ENCODE results near the gene DNAH8.
A peak's percentile ranks its signal among the peaks of the same experiment; 100 is the strongest.

- TF ChIP-seq CTCF (IDR thresholded peaks at IDR 0.05; ENCODE audit: insufficient read depth, low read depth, low read length) = no peak
- peak; percentile 66 for TF ChIP-seq EZH2 (IDR thresholded peaks at IDR 0.05; ENCODE audit: insufficient read depth, low read length)
Observed at GRCh38 chr6:39048481-39049399, 333.6 kb downstream of the DNAH8 start, which contains the start of gene GLP1R.
